ENCODE data around the gene ANKRD33.
A peak's percentile ranks its signal among the peaks of the same experiment; 100 is the strongest.
"Not testable (repeated sequence)": the region's sequence is repeated elsewhere in the genome, so short reads cannot be mapped to it uniquely, and the experiment has no call there.

ANKRD33 gene

GRCh38 chr12:51883295-51883694 is 4.6 kb upstream of the ANKRD33 start:
- no peak for DNase-seq (ENCODE audit: low spot score)

DNA sequence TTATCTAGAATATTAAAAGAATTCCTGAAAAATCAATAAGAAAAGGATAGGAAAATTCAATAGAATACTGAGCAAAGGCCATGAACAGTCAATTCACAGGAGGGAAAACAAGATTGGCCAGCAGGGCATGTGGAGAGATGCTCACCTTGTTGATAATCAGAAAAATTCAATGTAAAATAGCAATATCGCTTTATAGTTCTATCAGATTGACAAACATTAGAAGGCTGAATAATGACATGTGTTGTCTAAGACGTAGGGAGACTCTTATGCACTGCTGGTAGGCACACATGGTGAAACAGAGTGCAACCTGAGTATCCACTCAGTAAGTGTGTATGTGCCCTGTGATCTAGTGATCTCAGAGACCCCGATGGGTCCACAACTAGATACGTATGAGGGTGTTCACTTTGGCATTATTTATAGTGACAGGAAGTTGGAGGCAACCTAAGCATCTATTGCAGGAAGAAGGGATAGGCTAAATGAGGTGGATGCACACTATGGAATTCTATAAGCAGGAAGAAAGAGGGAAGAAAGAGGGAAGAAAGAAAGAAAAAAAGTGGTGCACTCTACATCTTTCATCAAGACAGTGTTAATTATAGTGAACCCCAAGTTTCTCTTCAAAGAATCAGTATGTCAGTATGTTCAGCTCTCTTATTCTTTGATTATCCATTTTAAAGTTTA is 3.8 kb upstream of the ANKRD33 start:
- no peak for DNase-seq (ENCODE audit: low spot score)

- DNase-seq (ENCODE audit: low spot score), result no peak
Observed at GRCh38 chr12:51884676-51885229, 3.1 kb upstream of the ANKRD33 start.

DNA sequence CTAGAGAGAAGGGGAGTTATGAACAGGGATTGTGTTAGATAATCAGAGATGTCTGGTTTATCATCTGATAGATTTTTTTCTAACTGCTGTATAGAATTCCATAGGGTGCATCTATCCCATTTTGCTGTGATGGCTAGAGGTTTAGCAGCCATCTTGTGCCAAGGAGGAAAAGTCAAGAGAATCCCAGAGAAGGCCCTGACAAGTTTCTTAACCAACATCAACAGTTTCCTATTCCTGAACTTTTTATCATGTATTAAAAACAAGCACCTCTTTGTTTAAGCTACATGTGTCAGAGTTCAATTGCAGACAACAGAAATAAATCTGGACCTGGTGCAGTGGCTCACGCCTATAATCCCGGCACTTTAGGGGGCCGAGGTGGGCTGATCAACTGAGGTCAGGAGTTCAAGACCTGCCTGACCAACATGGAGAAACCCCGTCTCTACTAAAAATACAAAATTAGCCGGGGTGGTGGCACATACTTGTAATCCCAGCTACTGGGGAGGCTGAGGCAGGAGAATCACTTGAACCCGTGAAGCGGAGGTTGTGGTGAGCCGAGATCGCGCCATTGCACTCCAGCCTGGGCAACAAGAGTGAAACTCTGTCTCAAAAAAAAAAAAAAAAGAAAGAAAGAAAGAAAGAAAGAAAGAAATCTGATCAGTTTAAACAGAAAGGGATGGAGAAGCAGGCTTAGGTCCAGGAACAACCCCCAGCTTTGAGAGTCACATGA is 2.4 kb upstream of the ANKRD33 start:
- DNase-seq (ENCODE audit: low spot score), result not testable (repeated sequence)

- DNase-seq (ENCODE audit: low spot score), result peak; percentile 72
Observed at GRCh38 chr12:51886021-51886710, 1.7 kb upstream of the ANKRD33 start.

DNA sequence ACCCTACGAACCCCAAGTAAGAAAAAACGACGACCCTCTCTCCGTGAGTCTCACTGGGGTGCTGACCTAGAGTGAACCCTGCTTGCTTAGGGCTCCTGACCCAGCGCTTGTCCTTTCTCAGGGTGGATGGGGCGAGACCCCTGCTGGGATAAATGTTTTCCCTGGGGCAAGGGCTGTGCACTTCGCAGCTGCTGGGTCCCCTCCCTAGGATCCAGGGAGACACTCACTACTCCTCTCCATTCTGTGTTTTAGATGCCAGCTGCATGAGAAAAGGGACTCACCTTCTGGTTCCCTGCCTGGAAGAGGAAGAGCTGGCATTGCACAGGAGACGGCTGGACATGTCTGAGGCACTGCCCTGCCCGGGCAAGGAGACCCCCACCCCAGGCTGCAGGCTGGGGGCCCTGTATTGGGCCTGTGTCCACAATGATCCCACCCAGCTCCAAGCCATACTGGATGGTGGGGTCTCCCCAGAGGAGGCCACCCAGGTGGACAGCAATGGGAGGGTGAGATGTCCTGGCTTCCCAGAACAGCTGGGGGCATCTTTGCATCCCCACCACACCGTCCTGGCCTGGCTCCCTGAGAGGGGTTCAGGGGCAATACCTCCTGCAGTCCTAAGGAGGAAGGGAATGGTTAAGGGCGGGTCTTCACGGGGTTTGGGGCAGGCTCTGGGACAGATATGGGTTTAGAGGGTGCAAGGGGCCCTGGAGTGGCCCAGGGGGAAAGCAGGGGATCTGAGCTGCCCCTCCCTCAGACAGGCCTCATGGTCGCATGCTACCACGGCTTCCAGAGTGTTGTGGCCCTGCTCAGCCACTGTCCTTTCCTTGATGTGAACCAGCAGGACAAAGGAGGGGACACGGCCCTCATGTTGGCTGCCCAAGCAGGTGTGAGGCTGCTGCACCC is 663 bp downstream of the ANKRD33 start:
- DNase-seq (ENCODE audit: low spot score), result no peak

GRCh38 chr12:51889216-51890132 is 1.6 kb downstream of the ANKRD33 start:
- DNase-seq (ENCODE audit: low spot score), result no peak

- no peak for DNase-seq (ENCODE audit: low spot score)
Observed at GRCh38 chr12:51890133-51890464, 2.2 kb downstream of the ANKRD33 start.

GRCh38 chr12:51890511-51891171 is 2.7 kb downstream of the ANKRD33 start:
- no peak for DNase-seq (ENCODE audit: low spot score)

- no peak for DNase-seq (ENCODE audit: low spot score)
Observed at GRCh38 chr12:51891843-51892242, 3.9 kb downstream of the ANKRD33 start.

DNA sequence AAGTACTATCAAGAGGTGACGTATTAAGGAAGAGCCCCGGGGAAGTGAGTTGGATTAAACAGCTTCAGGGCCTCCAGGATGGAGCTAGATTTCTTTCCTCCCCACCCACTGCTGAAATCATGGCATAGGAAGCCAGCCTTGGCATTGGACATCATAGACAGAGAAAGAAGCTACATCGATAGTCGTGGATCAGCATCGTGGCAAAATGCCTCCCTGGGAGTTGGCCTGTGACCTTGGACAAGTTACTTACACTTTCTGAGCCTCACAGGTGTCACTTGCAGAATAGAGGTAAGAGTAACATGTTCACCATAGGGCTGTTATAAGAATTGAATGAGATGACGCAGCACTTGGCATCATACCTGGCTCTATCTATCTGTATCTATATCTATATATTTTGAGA is 5.9 kb downstream of the ANKRD33 start:
- DNase-seq (ENCODE audit: low spot score), result no peak

GRCh38 chr12:51895378-51896135 is 7.7 kb downstream of the ANKRD33 start:
- DNase-seq (ENCODE audit: low spot score), result no peak

DNA sequence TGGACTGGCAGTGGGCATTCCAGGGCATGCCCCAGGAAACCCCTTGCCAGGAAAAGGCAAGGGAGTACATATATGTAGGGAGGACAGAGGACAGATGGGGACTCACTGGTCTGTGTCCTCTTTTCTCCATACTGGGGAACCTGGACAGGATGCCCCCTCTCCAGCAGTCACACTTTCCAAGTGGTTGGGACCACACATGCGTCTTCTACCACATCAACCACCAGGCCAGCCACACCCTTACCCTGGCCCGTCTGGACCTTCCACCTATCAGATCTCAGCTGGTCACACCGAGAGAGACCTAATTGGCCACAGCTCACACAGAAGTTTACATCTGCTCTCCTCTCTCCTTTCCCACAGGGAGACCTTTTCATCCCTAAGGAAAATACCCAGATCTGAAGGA is 8.3 kb downstream of the ANKRD33 start:
- no peak for DNase-seq (ENCODE audit: low spot score)

GRCh38 chr12:51897181-51897580 is 9.3 kb downstream of the ANKRD33 start:
- no peak for DNase-seq (ENCODE audit: low spot score)

GRCh38 chr12:51898506-51898905 is 10.6 kb downstream of the ANKRD33 start:
- no peak for DNase-seq (ENCODE audit: low spot score)

GRCh38 chr12:51898937-51899336 is 11.0 kb downstream of the ANKRD33 start:
- DNase-seq (ENCODE audit: low spot score), result no peak

GRCh38 chr12:51900323-51900889 is 12.5 kb downstream of the ANKRD33 start:
- DNase-seq (ENCODE audit: low spot score), result no peak

GRCh38 chr12:51901121-51901817 is 13.4 kb downstream of the ANKRD33 start:
- DNase-seq (ENCODE audit: low spot score), result no peak

GRCh38 chr12:51901881-51902280 is 14.0 kb downstream of the ANKRD33 start:
- no peak for DNase-seq (ENCODE audit: low spot score)

All from germinal center (tissue), 1 donor.